GM21528 (cell line): ENCODE data around the gene PRR23B.

Source experiments
- ATAC-seq: cut with Tn5 transposase; IDR thresholded peaks from one replicate; pipeline ENCODE4 v1.9.1; 2021; ENCODE audit warnings: mild to moderate bottlenecking, moderate library complexity; ENCODE audit not compliant: unreplicated experiment, low FRiP score

PRR23B gene

GRCh38 chr3:138975351-138975750 is 45.4 kb downstream of the PRR23B start:
- ATAC-seq, result no peak

GRCh38 chr3:138974462-138974861 is 46.3 kb downstream of the PRR23B start:
- no peak for ATAC-seq

GRCh38 chr3:138972941-138973340 is 47.8 kb downstream of the PRR23B start:
- no peak for ATAC-seq

- no peak for ATAC-seq
These were observed 48.9 kb downstream of the PRR23B start for GRCh38 chr3:138971766-138972320.
